Measurements from ENCODE around the gene RSPH1. TPM values are rescaled to one million over a fixed set of nuclear protein-coding genes. Genes with fewer than 3 reads are reported as not detected.

The RSPH1 gene
- total RNA-seq, 1 experiment from 2014 or later = 1.5 TPM

DNA sequence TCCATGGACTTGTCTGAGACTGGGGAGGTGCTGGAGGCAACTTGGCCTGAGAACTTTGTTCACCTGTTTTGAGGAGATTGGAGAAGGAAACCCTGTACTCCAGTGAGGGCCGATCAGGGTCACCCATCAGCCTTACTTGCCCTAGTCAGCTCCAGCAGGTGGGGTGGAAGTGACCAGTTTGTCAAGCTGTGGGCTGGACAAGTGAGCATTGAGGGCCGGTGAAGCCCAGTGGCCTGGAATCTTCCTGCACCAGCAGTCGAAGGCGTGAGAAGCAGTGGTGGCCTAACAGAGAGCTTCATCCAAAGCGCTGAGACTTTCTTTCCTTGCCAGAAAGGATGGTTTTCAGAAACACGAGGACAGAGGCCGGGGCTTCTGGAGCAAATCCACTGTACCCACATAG is 27.2 kb upstream of the RSPH1 start:
- ChIA-PET RAD21 (ENCODE audit: low non-redundant PET in 1 of 2, low total read pairs in 2 of 2, uncharacterized antibody in 2 of 2, unreplicated experiment in 2 of 2) (no interaction called here), CTCF (no interaction called here), POLR2A (no interaction called here)
- Histone ChIP-seq H3K79me2 (ENCODE audit: insufficient read depth, low read length) (no peaks in the 10 kb centered on the region), H3K4me3 (replicated peaks in 1 of 2; ENCODE audit: low read depth in 1 of 2, low read length in 2 of 2) (no peak overlapping the region), H3K27me3 (ENCODE audit: insufficient read depth, low read length) (no peaks in the 10 kb centered on the region), H3K9ac (ENCODE audit: low read length) (no peak overlapping the region), H4K20me1 (ENCODE audit: insufficient read depth) (no peaks in the 10 kb centered on the region), H3K4me2 (ENCODE audit: low read length) (no peak overlapping the region), H3K4me1 (ENCODE audit: control insufficient read depth in 1 of 2, insufficient read depth in 2 of 2, low read length in 2 of 2) (peaks cover 11 to 14% of the 10 kb centered on the region in 2 experiments), H2AFZ (ENCODE audit: low read depth, low read length, poor library complexity, severe bottlenecking) (no peak overlapping the region), H3K36me3 (ENCODE audit: control insufficient read depth in 1 of 2, insufficient read depth in 2 of 2, low read length in 2 of 2) (peaks cover 0 to 7% of the 10 kb centered on the region in 2 experiments; a peak in 2 of 4 replicates), H3K9me3 (ENCODE audit: control insufficient read depth in 1 of 2, insufficient read depth in 1 of 2, low read depth in 1 of 2, low read length in 2 of 2) (no peaks in the 10 kb centered on the region), H3K27ac (ENCODE audit: low read depth, low read length) (no peak overlapping the region), H3K9me2 (ENCODE audit: insufficient read depth) (no peaks in the 10 kb centered on the region)
- ATAC-seq (no peak), DNase-seq (ENCODE audit: low read depth, low spot score) (no peak)
- TF ChIP-seq SP1 (IDR thresholded peaks at IDR 0.05; ENCODE audit: low read depth) = no peak
- no peak for TF ChIP-seq EZH2 (IDR thresholded peaks at IDR 0.05)
- TF ChIP-seq POLR2AphosphoS5 (IDR thresholded peaks at IDR 0.05; ENCODE audit: low read depth, low read length) = no peak
- no peak for TF ChIP-seq EZH2phosphoT487 (IDR thresholded peaks at IDR 0.05; ENCODE audit: borderline replicate concordance)
- TF ChIP-seq JUND (IDR thresholded peaks at IDR 0.05) = no peak
- TF ChIP-seq ELF1 (IDR thresholded peaks at IDR 0.05; ENCODE audit: borderline replicate concordance, low read depth) = no peak
- TF ChIP-seq, protein P1, sequence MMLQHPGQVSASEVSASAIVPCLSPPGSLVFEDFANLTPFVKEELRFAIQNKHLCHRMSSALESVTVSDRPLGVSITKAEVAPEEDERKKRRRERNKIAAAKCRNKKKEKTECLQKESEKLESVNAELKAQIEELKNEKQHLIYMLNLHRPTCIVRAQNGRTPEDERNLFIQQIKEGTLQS (IDR thresholded peaks at IDR 0.05) = no peak
- TF ChIP-seq, protein P2, sequence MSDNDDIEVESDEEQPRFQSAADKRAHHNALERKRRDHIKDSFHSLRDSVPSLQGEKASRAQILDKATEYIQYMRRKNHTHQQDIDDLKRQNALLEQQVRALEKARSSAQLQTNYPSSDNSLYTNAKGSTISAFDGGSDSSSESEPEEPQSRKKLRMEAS (IDR thresholded peaks at IDR 0.05) = no peak
- TF ChIP-seq TCF7L2 (IDR thresholded peaks at IDR 0.05; ENCODE audit: borderline replicate concordance, extremely low read depth, insufficient read depth, insufficient read length) = no peak
- TF ChIP-seq SRF (IDR thresholded peaks at IDR 0.05; ENCODE audit: low read depth) = no peak
- no TSS peak for BruUV-seq (replicated peaks)
- intact Hi-C loops (cut with micrococcal nuclease) = no loop called here

DNA sequence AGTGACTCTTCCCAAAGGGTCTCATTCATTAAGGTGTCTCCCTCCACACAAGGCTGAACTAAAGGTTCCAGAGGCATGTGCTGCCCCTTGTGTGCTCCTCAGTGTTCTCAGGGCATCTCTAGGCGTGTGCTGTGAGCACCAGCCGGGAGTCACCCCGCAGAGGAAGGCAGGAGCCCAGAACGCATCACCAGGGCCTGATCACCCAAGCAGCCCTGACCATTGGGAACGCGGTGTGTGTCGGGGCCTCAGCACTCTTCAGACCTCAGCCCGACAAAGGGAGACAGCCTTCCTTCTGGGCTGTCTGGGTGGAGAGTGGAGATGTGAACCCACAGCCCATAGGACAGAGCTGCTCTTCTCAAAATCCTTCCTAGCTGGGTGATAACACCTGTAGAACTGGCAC is 26.7 kb upstream of the RSPH1 start:
- Histone ChIP-seq H3K9me3 (ENCODE audit: control insufficient read depth in 1 of 2, insufficient read depth in 1 of 2, low read depth in 1 of 2, low read length in 2 of 2) (no peaks in the 10 kb centered on the region), H3K9ac (ENCODE audit: low read length) (no peak overlapping the region), H3K27ac (ENCODE audit: low read depth, low read length) (no peak overlapping the region), H3K27me3 (ENCODE audit: insufficient read depth, low read length) (no peaks in the 10 kb centered on the region), H3K4me3 (replicated peaks in 1 of 2; ENCODE audit: low read depth in 1 of 2, low read length in 2 of 2) (no peak overlapping the region), H3K9me2 (ENCODE audit: insufficient read depth) (no peaks in the 10 kb centered on the region), H4K20me1 (ENCODE audit: insufficient read depth) (no peaks in the 10 kb centered on the region), H3K4me1 (ENCODE audit: control insufficient read depth in 1 of 2, insufficient read depth in 2 of 2, low read length in 2 of 2) (peaks cover 15 to 18% of the 10 kb centered on the region in 2 experiments), H3K79me2 (ENCODE audit: insufficient read depth, low read length) (no peaks in the 10 kb centered on the region), H3K4me2 (ENCODE audit: low read length) (no peak overlapping the region), H2AFZ (ENCODE audit: low read depth, low read length, poor library complexity, severe bottlenecking) (no peak overlapping the region), H3K36me3 (ENCODE audit: control insufficient read depth in 1 of 2, insufficient read depth in 2 of 2, low read length in 2 of 2) (peaks cover 0 to 7% of the 10 kb centered on the region in 2 experiments; a peak in 2 of 4 replicates)
- ATAC-seq (no peak), DNase-seq (ENCODE audit: low read depth, low spot score) (no peak)
- ChIA-PET POLR2A (no interaction called here), RAD21 (ENCODE audit: low non-redundant PET in 1 of 2, low total read pairs in 2 of 2, uncharacterized antibody in 2 of 2, unreplicated experiment in 2 of 2) (no interaction called here), CTCF (no interaction called here)
- no TSS peak for BruUV-seq (replicated peaks)
- intact Hi-C loops (cut with micrococcal nuclease) = no loop called here
- TF ChIP-seq EZH2 (IDR thresholded peaks at IDR 0.05) = no peak
- no peak for TF ChIP-seq ZFX (IDR thresholded peaks at IDR 0.05)
- no peak for TF ChIP-seq CEBPB (IDR thresholded peaks at IDR 0.05; ENCODE audit: low read depth)
- TF ChIP-seq SRF (IDR thresholded peaks at IDR 0.05; ENCODE audit: low read depth) = no peak
- TF ChIP-seq, protein P2 (IDR thresholded peaks at IDR 0.05) = no peak
- TF ChIP-seq, protein P3, sequence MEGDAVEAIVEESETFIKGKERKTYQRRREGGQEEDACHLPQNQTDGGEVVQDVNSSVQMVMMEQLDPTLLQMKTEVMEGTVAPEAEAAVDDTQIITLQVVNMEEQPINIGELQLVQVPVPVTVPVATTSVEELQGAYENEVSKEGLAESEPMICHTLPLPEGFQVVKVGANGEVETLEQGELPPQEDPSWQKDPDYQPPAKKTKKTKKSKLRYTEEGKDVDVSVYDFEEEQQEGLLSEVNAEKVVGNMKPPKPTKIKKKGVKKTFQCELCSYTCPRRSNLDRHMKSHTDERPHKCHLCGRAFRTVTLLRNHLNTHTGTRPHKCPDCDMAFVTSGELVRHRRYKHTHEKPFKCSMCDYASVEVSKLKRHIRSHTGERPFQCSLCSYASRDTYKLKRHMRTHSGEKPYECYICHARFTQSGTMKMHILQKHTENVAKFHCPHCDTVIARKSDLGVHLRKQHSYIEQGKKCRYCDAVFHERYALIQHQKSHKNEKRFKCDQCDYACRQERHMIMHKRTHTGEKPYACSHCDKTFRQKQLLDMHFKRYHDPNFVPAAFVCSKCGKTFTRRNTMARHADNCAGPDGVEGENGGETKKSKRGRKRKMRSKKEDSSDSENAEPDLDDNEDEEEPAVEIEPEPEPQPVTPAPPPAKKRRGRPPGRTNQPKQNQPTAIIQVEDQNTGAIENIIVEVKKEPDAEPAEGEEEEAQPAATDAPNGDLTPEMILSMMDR (IDR thresholded peaks at IDR 0.05 in 2 of 3, conservative IDR thresholded peaks at IDR 0.05 in 1 of 3; ENCODE audit: borderline replicate concordance in 1 of 3, insufficient read depth in 1 of 3, low read depth in 2 of 3, low read length in 2 of 3) = no peak
- TF ChIP-seq RAD21 (IDR thresholded peaks at IDR 0.05; ENCODE audit: low read depth) = no peak
- TF ChIP-seq EZH2phosphoT487 (IDR thresholded peaks at IDR 0.05; ENCODE audit: borderline replicate concordance) = no peak
- TF ChIP-seq ZNF274 (IDR thresholded peaks at IDR 0.05; ENCODE audit: low read depth, low read length) = no peak
- no peak for TF ChIP-seq POLR2A (IDR thresholded peaks at IDR 0.05; ENCODE audit: borderline replicate concordance, extremely low read depth, insufficient read depth, insufficient read length)
- no peak for TF ChIP-seq EGR1 (IDR thresholded peaks at IDR 0.05; ENCODE audit: low read depth)
